Breast epithelium (tissue), 4 donors: Measurements from ENCODE around the gene CDC14A. TPM values are rescaled to one million over a fixed set of nuclear protein-coding genes. Genes with fewer than 3 reads are reported as not detected.

Experiments used
- DNase-seq, 2 donors: peaks; one replicate each; pipeline ENCODE4 v3.0.0-alpha.2; 2019; ENCODE audit warnings: low spot score in 2 of 2
- H3K27ac ChIP-seq, 2 donors: fragments of 200-600 bp; sonication (generic) in 1 of 2; one replicate each; pipeline ENCODE4 v1.5.1; 2016 to 2019; ENCODE audit warnings: mild to moderate bottlenecking in 1 of 2
- H3K27me3 ChIP-seq, 2 donors: fragments of 200-600 bp; sonication (generic) in 1 of 2; one replicate each; pipeline versions ENCODE4 v1.5.1 to v1.6.0; 2017 to 2019; ENCODE audit warnings: control low read depth in 1 of 2, mild to moderate bottlenecking in 1 of 2
- H3K36me3 ChIP-seq: fragments of 200-600 bp; one replicate; pipeline ENCODE4 v1.5.1; 2019
- H3K4me1 ChIP-seq, 2 donors: fragments of 200-600 bp; sonication (generic); one replicate each; pipeline ENCODE4 v1.5.1; 2016 to 2019; ENCODE audit warnings: control low read depth in 1 of 2
- H3K4me3 ChIP-seq, 3 donors: fragments of 200-600 bp; sonication (generic); 1 replicate in 2 of 3; 2 replicates in 1 of 3; pipeline ENCODE4 v1.5.1; 2016 to 2019; ENCODE audit warnings: mild to moderate bottlenecking in 3 of 3, moderate library complexity in 2 of 3
- H3K9me3 ChIP-seq, 2 donors: fragments of 200-600 bp; sonication (generic) in 1 of 2; one replicate each; pipeline ENCODE4 v1.5.1; 2016 to 2019; ENCODE audit warnings: control low read depth in 1 of 2
- POLR2A ChIP-seq: fragments of 450-650 bp; IDR thresholded peaks from one replicate; pipeline ENCODE4 v1.6.1; 2016; ENCODE audit warnings: antibody characterized with exemption, mild to moderate bottlenecking, moderate library complexity
- POLR2AphosphoS5 ChIP-seq, 3 donors: sonication (generic); formaldehyde crosslinking; IDR thresholded peaks; one replicate each; pipeline ENCODE4 v1.6.1; 2017; ENCODE audit warnings: antibody characterized with exemption in 3 of 3
- intact Hi-C: fragments of 100-400 bp; cut with DNase I; formaldehyde crosslinking; loops from one replicate; pipeline ENCODE4 v1.15.1; 2023; ENCODE audit warnings: low total_unique reads
- total RNA-seq, 3 donors: library from RNA; depleted of rRNA; stranded (reverse); fragments of >200 nt; gene quantifications; one replicate each; pipeline ENCODE4 v1.1.0, GENCODE V29; 2016
- TF ChIP-seq, protein P1 (sequence below), 3 donors: fragments of 450-650 bp; IDR thresholded peaks; one replicate each; pipeline ENCODE4 v1.5.1; 2016 to 2017; ENCODE audit warnings: antibody characterized with exemption in 3 of 3, mild to moderate bottlenecking in 3 of 3, moderate library complexity in 3 of 3

CDC14A gene
- total RNA-seq, 3 donors from 2014 or later: 16.5 to 49.3 (median 33.1) TPM

DNA sequence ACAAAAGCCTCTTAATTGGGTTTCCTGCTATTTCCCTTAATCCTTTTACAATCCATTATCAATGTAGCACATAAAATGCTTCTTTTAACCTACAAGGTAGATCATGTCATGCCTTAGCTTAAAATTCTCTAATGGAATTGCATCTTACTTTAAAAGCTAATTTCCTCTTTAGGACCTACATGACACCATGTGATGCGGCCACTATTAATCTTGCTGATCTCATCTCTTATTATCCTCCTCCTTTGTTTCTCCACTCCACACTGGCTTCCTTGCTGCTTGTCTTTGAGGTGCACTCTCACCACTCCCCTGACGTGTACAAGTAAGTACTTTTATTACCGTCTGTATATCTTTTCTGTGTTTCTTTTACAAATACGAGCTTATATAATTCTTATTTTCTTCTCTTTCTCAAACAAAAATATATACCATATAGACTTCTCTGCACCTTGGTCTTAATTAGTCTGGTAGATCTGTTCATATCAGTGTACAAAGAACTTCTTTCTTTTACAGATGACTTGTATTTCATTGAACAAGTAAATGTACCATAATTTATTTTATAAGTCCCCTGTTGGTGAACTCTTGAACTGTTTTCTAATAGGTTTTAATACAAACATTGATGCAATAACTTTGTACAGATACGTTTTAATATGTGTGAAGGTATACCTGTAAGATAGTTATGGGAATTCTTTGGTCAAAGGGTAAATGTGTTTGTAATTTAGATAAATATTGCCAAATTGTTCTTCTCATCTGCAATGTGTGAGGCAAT lies 213.8 kb downstream of the CDC14A start:
- Histone ChIP-seq H3K9me3 (peaks cover 0 to 5% of the 10 kb centered on the region in 2 donors), H3K4me1 (no peaks in the 10 kb centered on the region), H3K36me3 (no peaks in the 10 kb centered on the region), H3K27ac (no peak overlapping the region), H3K4me3 (no peak overlapping the region), H3K27me3 (no peaks in the 10 kb centered on the region)
- no peak for TF ChIP-seq POLR2A
- TF ChIP-seq, protein P1, sequence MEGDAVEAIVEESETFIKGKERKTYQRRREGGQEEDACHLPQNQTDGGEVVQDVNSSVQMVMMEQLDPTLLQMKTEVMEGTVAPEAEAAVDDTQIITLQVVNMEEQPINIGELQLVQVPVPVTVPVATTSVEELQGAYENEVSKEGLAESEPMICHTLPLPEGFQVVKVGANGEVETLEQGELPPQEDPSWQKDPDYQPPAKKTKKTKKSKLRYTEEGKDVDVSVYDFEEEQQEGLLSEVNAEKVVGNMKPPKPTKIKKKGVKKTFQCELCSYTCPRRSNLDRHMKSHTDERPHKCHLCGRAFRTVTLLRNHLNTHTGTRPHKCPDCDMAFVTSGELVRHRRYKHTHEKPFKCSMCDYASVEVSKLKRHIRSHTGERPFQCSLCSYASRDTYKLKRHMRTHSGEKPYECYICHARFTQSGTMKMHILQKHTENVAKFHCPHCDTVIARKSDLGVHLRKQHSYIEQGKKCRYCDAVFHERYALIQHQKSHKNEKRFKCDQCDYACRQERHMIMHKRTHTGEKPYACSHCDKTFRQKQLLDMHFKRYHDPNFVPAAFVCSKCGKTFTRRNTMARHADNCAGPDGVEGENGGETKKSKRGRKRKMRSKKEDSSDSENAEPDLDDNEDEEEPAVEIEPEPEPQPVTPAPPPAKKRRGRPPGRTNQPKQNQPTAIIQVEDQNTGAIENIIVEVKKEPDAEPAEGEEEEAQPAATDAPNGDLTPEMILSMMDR (IDR thresholded peaks at IDR 0.05): no peak
- TF ChIP-seq POLR2AphosphoS5 (IDR thresholded peaks at IDR 0.05): no peak
- intact Hi-C loops: no loop called here
- DNase-seq: no peak

DNA sequence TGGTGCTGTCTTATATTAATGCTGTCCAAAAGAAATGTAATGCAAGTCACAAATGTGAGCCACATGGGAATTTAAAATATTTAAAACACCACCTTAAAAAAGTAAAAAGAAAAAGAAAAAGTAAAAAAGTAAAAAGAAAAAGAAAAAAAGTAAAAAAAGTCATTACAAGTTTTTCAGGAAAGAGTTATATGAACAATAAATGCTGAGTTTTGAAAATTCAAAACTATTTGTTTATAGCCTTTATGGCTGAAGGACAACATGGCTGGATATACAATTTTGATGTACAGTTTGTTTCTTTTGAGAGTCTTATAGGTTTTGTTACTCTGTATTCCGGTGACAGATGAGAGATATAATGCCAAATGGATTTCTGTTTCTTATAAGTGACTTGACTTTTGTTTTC lies 214.8 kb downstream of the CDC14A start:
- Histone ChIP-seq H3K27ac (no peak overlapping the region), H3K4me3 (no peak overlapping the region), H3K4me1 (no peaks in the 10 kb centered on the region), H3K36me3 (no peaks in the 10 kb centered on the region), H3K27me3 (no peaks in the 10 kb centered on the region), H3K9me3 (peaks cover 0 to 5% of the 10 kb centered on the region in 2 donors)
- DNase-seq: no peak
- intact Hi-C loops: no loop called here
- TF ChIP-seq, protein P1 (IDR thresholded peaks at IDR 0.05): no peak
- TF ChIP-seq POLR2AphosphoS5 (IDR thresholded peaks at IDR 0.05) (no peak), POLR2A (no peak)

Other genes starting within 250 kb of the CDC14A start
- gene SASS6, start 219.6 kb upstream of the CDC14A start, total RNA-seq: 1 to 10 TPM; 2.7 to 7.2 (median 3.6) TPM
- 10 to 100 TPM; 16.0 to 36.1 (median 21.0) TPM for gene TRMT13, start 219.3 kb upstream of the CDC14A start, total RNA-seq
- 1 to 10 TPM; 1.3 to 2.5 (median 1.9) TPM for gene LRRC39, start 174.2 kb upstream of the CDC14A start, total RNA-seq
- gene DBT, start 102.7 kb upstream of the CDC14A start, total RNA-seq: 10 to 100 TPM in 1 of 3 donors, 1 to 10 TPM in 2; 6.9 to 11.0 (median 9.1) TPM
- gene RTCA, start 86.3 kb upstream of the CDC14A start, total RNA-seq: 10 to 100 TPM; 17.0 to 22.6 (median 22.2) TPM
- under 1 TPM; 0.16 to 0.44 (median 0.33) TPM for gene GPR88, start 185.6 kb downstream of the CDC14A start, total RNA-seq